B cell (primary cell): ENCODE results near the gene ICAM5.

ENCODE experiments used
- EZH2 ChIP-seq: IDR thresholded peaks from 2 replicates; pipeline ENCODE4 v1.6.1; 2012; ENCODE audit warnings: borderline replicate concordance, low read depth, mild to moderate bottlenecking, moderate library complexity, low read length; ENCODE audit not compliant: insufficient read depth, poor library complexity, severe bottlenecking
- TF ChIP-seq, protein P1 (sequence below): fragments of 200-600 bp; IDR thresholded peaks from one replicate; pipeline ENCODE4 v1.8.0; 2022; ENCODE audit warnings: antibody characterized with exemption, mild to moderate bottlenecking

DNA sequence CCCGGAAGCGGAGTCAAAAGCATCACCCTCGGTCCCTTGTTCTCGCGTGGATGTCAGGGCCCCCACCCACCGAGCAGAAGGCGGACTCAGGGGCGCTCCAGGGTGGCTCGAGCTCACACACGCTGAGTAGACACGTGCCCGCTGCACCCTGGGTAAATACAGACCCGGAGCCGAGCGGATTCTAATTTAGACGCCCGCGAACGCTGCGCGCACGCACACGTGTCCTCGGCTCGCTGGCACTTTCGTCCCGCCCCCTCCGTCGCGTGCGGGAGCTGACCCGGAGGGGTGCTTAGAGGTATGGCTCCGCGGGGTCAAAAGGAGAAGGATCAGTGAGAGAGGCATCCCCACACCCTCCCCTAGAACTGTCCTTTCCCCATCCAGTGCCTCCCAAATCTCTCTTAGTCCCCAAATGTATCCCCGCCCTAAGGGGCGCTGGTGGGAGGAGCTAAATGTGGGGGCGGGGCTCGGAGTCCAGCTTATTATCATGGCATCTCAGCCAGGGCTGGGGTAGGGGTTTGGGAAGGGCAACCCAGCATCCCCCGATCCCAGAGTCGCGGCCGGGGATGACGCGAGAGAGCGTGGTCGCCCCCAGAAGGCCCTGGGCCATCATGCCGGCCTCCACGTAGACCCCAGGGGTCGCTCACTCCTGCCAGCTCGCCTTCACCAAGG, 451 bp upstream of the ICAM5 start:
- TF ChIP-seq, protein P1, sequence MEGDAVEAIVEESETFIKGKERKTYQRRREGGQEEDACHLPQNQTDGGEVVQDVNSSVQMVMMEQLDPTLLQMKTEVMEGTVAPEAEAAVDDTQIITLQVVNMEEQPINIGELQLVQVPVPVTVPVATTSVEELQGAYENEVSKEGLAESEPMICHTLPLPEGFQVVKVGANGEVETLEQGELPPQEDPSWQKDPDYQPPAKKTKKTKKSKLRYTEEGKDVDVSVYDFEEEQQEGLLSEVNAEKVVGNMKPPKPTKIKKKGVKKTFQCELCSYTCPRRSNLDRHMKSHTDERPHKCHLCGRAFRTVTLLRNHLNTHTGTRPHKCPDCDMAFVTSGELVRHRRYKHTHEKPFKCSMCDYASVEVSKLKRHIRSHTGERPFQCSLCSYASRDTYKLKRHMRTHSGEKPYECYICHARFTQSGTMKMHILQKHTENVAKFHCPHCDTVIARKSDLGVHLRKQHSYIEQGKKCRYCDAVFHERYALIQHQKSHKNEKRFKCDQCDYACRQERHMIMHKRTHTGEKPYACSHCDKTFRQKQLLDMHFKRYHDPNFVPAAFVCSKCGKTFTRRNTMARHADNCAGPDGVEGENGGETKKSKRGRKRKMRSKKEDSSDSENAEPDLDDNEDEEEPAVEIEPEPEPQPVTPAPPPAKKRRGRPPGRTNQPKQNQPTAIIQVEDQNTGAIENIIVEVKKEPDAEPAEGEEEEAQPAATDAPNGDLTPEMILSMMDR: no peak
- no peak for TF ChIP-seq EZH2
